GM12865 (cell line): ENCODE measurements around the gene EFHD2.
"Not testable (repeated sequence)": the region's sequence is repeated elsewhere in the genome, so short reads cannot be mapped to it uniquely, and the experiment has no call there.

ENCODE experiments used
- DNase-seq: peaks from one replicate; pipeline ENCODE4 v3.0.0; 2010; ENCODE audit warnings: low read depth
- H3K4me3 ChIP-seq: 2 replicates; pipeline ENCODE4 v1.5.1; 2011; ENCODE audit warnings: mild to moderate bottlenecking, low read depth, low read length, control low read depth
- TF ChIP-seq, protein P1 (sequence below): IDR thresholded peaks from 2 replicates; pipeline ENCODE4 v1.5.1; 2011; ENCODE audit warnings: low read length, control low read depth, low read depth, inconsistent platforms; ENCODE audit not compliant: insufficient read depth; ENCODE audit errors: missing control alignments

Gene EFHD2

DNA sequence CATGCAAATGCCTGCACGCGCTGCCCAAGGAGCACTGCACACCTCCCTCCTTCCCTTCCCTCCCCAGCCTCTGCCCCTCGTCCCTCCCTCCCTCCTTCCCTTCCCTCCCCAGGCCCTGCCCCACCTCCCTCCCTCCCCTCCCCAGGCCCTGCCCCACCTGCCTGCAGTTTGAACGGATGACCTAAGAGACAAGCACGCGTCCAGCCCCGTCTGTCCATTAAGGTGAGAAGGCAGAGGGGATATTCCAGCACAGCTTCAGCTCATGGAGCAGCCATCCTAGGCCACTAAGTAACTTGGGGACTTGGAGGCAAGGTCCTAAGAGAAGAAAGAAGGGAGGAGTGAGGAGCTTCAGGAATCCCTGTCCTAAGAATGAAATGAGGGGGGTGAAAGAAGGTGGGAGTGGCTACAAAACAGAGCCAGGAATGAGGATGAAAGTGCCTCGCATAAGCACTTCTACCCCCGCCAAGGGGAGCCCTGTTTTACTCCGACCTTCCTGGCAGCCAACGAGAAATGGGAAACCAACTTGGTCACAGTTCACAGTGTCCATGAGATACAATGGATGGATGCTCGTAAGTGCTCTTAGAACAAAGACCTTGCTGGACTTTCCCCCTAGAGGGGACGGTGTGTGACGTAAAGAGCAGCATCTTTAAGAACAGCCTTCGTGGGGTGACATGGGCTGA is 21.3 kb upstream of the EFHD2 start:
- DNase-seq, result no peak
- H3K4me3 ChIP-seq, result no peak overlapping the region
- TF ChIP-seq, protein P1, sequence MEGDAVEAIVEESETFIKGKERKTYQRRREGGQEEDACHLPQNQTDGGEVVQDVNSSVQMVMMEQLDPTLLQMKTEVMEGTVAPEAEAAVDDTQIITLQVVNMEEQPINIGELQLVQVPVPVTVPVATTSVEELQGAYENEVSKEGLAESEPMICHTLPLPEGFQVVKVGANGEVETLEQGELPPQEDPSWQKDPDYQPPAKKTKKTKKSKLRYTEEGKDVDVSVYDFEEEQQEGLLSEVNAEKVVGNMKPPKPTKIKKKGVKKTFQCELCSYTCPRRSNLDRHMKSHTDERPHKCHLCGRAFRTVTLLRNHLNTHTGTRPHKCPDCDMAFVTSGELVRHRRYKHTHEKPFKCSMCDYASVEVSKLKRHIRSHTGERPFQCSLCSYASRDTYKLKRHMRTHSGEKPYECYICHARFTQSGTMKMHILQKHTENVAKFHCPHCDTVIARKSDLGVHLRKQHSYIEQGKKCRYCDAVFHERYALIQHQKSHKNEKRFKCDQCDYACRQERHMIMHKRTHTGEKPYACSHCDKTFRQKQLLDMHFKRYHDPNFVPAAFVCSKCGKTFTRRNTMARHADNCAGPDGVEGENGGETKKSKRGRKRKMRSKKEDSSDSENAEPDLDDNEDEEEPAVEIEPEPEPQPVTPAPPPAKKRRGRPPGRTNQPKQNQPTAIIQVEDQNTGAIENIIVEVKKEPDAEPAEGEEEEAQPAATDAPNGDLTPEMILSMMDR, result no peak

- H3K4me3 ChIP-seq, DNase-seq: not testable (repeated sequence)
Observed at GRCh38 chr1:15389828-15390227, 19.9 kb upstream of the EFHD2 start.

- no peak for DNase-seq
- H3K4me3 ChIP-seq, result no peak overlapping the region
- TF ChIP-seq, protein P1, result no peak
Observed at GRCh38 chr1:15390667-15391066, 19.0 kb upstream of the EFHD2 start.

DNA sequence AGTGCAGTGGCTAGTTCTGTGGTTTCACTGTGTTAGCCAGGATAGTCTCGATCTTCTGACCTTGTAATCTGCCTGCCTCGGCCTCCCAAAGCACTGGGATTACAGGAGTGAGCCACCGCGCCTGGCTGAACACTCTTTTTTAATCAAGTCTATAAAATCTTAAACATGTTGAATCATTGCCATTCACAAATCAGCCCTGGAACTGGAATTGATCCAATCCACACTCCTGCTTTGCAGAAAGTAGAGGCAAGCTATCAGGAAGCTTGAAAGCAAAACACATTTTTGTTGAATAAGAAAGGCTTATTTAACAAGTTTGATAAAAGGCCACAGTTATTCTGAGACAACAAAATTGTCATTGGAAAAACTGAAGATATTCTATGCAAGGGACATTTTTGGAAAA is 18.3 kb upstream of the EFHD2 start:
- TF ChIP-seq, protein P1, result no peak
- DNase-seq, result no peak
- H3K4me3 ChIP-seq, result no peak overlapping the region

DNA sequence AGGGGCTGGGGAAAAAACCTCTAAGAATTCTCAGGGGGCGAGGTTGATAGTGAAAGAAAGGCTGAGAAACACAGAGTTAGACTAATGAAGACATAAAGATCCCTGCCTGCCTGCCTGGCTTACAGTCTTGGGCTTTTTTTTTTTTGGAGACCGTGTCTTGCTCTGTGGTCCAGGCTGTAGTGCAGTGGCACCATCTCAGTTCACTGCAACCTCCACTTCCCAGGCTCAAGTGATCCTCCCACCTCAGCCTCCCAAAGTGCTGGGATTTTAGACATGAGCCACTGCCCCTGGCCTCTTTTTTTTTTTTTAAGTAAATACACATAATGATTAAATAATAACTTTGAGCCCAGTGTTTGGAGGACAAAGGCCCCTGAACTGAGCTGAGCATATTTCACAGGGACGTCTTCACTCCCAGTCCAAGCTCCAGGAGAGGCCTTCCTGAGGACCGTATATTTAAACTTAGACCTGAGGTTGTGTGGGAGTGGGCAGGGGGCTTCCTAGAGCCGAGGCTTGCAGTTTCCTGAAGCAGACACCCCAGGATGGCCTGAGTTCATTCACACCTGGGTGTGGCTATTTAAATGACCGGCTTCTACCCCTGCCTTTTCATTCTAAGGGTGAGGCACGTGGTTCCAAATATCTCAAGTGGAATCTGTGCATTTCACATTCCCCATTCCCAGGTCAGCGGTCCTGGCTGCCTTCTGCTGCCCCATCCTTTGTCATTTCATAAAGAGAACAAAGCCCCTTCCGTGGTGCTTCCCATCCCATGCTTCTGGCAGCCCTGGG is 16.0 kb upstream of the EFHD2 start:
- TF ChIP-seq, protein P1, result no peak
- DNase-seq, result no peak
- H3K4me3 ChIP-seq, result no peak overlapping the region

GRCh38 chr1:15394258-15394690 is 15.4 kb upstream of the EFHD2 start:
- DNase-seq, result no peak
- TF ChIP-seq, protein P1, result no peak
- H3K4me3 ChIP-seq, result no peak overlapping the region

DNA sequence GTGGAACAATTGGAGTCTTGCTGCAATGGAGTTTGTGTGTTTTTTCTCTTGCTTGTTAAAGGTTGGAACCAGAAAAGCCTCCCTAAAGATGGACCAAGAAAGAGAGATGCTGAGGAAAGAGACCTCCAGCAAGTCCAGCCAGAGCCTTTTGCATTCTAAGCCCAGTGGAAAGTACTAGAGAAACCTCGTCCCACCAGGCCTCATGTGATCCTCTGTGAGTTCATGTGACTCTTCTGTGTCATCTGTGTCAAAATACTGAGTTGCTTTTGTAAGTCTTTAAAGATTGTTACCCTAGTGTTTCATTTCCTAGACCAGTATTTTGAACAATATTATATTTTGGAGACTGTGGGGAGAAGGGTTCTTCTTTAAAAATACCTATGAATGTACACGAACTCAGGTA is 12.5 kb upstream of the EFHD2 start:
- H3K4me3 ChIP-seq, result no peak overlapping the region
- TF ChIP-seq, protein P1, result no peak
- no peak for DNase-seq
